Measurements from ENCODE around the gene DCP1B. TPM values are rescaled to one million over a fixed set of nuclear protein-coding genes. Genes with fewer than 3 reads are reported as not detected.

DCP1B gene
- polyA plus RNA-seq, 12 donors: 12.0 to 37.8 (median 13.5) TPM; not detected in 1

DNA sequence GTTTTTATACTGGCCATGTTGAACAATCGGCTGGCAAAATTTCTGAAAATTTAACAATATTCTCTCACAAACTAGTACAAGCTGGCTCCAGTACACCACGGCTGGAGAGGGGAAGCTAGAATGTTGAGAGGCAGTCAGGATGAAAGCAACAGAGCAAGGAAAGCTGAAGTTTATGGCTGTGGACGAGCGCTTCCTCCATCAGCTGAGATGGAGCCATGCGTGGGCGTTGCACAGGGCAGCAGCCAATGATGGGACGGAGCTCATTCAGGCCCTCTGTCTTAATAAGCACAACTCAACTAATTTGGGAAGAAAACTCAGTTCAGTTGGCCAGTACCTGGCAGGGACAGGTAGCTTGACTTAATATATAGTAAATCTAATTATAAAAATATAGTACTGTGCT is 14.1 kb upstream of the DCP1B start:
- no peak for DNase-seq

DNA sequence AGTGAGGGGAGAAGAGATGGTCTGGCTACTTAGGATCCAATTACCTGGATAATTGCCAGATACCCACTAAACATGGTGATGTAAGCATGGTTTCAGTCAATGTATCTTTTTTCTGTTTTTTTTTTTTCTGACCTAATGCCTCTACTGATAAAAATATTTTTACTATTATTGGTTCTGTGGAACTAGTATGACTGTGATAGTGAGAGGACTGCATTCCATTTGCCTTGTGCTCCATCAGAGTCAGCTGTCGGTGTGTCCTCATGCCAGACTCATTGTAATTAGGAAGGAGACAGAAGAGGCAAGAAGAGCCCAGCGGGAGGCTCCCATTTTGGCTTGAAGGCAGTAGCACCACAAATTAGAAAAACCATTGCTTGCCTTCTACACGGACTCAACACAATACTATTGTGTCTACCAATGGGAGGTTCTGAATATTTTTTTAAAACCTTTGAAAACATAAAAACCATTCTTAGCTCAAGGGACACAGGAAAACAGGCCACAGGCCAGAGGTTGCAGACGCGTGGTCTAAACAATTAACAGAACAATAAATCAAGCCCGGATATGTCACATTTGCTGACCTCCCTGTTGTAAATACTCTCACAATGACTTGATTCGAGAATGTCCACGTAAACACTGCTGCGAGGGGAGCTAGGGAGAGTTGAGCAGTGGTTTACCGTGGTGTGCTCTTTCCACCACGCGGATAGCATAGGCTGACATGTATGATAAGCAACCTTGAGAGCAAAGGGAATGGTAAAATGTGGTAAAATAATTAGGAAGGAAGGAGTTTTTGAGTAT is 13.5 kb upstream of the DCP1B start:
- DNase-seq: no peak

DNA sequence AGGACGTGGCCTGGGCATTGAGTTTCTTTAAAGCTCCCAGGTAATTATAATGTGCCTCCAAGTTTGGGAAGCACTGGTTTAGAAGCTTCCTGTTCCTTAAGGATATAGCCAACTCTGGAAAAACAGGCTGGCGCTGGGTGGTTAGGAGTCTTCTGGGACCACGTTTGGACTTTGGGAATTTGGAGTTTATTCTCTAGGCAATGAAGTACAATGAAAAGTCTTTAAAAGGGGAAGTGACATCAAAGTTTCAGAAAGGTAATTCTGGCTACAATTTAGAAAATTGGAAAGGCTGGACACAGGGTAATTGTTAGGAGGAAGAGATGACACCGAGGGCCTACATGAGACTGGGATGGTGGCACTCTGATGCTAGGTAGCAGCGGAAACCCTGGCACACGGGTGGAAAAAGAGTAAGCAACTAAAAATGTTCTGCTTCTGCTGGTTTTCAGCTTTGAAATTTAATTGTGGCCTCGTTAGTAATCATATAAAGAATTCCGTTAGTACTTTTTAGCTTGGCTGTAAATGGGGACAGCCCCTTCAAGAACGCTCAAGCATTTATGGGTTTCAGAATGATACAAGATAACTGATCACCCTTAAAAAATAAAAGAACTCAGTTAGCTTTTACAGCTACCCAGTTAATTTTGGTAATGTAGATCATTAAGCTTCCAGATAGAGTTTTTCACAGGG is 12.7 kb upstream of the DCP1B start:
- no peak for DNase-seq

DNA sequence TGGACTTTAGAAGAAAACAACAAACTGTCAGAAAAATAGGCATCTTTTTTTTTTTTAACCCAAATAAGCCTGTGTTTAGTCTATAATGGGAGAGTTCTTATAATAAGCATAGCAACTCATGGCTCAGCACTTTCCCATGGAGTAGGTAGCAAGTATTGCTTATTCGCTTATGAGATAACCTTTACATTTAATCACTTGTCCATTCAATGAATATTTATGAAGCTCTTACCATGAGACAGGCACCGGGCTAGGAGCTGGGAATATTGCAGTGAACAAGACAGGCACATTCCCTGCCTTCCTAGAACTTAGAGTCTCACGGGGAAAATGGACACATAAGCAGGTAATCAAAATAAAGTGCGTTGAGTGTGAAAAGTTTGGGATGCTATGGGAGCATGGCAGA is 10.0 kb upstream of the DCP1B start:
- no peak for DNase-seq

DNA sequence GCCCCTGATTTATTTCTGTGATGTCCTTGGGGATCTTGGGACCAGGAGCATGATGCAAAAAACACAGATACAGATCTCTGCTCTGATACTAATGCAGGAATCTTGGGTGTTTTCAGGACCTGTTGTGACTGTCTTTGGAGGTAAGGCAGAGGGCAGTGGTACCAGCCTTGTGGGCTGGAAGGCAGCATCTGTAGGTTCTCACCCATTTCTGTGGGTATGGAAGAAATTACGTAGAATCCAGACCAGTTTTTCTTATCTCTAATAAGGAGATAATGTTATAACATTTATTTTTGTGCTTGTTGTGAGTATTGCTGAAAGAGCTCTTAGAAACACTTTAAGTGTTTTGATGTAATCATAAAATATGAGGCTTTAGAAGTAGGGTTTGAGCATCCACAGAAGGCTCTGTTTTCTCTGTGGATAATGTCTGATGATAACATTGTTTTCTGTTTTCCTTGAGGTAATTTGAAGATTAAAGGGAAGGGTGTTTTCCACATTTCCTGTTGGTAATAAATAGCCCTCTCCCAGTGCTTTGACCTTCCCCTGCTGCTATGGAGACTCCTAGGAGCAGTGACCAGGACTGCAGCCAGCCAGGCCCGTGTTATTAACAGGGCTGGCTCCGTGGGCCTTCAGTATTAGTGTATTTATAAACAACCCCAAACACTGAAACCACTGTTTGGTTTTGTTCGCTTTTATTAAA is 9.4 kb upstream of the DCP1B start:
- DNase-seq: no peak

- DNase-seq: no peak
Observed at GRCh38 chr12:2013086-2013485, 8.8 kb upstream of the DCP1B start.

DNA sequence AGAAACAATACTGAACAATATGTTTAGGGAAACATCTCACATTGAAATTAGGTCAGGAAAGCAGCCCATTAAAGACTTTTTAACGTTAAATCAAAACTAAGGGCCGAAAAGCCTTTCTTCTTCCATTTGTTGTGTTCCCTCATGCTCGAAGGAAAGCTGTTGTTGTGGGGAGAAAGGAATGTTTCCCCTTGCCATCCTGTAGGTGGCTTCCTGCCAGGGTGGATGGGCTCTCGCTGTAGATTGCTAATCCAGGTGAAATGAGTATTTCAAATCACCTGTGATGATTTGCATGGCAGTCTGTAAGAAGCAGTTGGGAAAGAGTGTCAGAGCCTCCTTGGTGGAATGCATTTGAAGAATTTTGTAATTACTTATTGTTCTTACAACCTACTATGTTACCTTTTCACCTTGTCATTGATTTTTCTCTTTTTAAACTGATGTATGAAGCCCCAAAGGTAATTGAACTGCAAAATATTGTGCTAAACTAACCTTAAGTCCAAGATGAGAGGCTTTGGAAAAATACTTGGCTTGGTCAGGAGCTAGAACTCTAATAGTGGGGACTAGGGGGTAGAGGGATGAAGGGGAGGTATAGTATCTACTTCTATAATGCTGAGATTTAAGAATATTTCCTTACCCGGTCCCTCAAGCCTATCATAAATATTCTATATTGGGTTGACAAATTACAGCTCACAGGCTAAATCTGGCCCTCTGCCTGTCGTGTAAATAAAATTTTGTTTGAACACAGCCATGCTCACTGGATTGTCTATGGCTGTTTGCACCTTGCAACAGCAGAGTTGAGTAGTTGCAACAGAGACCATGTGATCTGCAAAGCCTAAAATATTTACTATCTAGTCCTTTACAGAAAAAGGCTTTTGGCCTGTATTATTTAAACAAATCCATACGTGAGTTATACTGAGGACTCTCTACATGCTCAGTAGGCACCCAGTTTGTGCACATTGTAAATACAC is 7.7 kb upstream of the DCP1B start:
- DNase-seq: no peak

DNA sequence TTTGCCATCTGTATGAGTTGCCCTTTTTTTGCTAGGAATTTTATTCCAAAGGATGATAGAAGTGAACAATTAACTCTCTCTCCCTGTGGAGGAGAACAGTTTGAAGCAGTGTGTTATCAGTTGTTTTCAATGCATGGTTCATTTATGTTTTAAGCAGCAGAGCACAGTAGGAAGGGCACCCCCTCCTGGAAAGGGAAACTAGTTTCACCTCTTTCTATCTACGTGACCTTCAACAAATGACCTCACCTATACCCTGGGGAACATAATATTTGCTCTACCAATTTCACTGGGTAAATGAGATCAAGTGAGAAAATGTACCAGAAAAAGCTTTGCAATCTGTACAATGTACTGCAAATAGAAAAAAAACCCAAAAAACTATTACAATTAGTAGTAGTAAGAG is 5.4 kb upstream of the DCP1B start:
- DNase-seq: no peak

- no peak for DNase-seq
Observed at GRCh38 chr12:2008677-2009076, 4.4 kb upstream of the DCP1B start.

DNA sequence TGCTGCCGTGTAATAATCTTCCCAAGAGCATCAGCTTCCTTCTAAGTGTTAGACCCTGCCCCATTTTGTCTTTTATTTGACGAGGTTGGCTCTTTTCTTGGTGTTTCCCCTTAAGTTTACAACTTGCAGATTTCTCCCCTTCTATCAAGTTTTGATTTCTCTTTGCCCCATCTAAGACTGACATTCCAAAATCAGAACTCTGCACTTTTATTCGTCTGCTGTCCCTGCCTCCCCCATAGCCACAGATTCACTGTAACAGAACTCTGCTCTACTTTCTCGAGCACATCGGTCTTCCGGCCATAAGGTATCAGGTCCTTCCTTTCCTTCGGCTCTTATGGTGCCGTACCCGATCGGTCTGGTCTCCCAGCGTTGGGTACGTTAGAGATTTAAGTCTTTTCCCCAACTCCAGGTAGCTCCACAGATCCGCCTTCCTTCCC is 563 bp downstream of the DCP1B start:
- no peak for DNase-seq

- no peak for DNase-seq
Observed at GRCh38 chr12:1995205-1995896, 8.9 kb downstream of the DCP1B start.

DNA sequence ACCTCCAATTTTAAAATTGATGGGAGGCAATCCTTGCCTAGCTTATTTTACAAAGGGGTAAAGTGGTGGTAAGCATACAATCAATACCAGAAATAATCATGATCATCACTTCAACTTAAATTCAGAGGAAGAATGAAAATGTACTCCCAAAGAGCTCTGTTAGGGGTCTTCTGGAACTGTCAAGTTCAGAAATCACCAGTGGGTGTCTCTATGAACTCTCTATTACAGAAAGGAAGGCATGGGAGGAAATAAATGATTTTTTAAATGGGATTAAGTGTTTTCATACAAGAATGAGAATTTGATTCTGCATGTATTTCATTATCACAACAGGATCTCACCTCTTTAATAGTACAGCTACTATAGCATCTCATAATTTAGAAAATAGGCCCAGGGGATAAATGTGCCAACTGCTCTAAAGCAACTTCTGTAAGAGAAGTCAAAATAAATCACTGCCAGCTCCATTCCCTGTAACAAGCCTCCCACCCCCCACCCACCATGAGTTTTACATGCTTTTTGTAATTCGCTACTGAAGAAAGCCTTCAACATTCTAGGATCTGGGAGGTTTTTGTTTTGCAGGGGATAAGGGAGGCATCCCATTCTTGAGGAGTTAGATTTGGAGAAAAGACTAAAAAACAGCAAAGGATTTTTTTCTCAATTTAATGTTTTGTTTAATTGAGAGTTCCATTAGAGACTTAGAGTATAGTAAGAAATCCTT is 9.7 kb downstream of the DCP1B start:
- DNase-seq: no peak

DNA sequence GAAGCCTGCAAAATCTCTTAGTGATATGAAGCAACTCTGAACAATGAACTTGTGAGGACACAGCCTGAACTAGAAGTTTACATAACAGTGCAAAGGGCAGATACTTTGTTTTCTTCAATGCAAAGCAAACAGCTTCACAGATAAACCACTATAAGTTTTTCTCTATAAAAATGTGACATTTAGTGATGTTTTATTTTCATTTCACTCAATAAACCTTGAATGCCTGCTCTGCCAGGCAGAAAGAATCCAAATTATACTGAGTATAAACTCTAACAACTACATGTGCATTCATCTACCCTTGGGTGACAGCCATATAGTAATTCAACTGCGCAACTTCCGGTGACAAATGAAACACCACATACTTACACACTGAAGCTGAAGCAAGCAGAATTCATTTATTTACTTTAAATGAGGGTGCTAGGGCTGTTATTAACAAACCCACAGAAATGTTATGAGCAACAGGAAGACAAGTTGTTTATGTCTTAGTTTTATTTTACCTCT is 10.3 kb downstream of the DCP1B start:
- no peak for DNase-seq

GRCh38 chr12:1993341-1993740 is 10.9 kb downstream of the DCP1B start:
- no peak for DNase-seq

DNA sequence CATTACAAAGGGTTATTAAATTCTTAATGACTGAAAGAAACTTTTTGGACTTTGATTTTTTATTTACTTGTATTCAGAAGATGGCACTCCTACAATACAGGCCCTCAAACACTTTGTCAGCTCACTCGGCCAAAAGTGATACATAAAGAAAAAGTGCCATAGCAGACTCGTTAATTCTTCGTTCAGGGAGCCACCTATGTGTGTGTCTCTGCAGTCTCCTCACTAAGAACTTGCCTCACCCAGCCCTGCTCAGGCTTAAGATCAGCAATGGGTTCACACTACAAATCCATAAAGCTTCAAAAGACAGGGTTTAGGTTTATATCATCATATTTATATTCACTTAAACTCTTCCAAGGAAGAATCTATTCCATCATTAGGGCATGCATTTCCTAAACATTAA is 11.5 kb downstream of the DCP1B start:
- DNase-seq: no peak

GRCh38 chr12:1989111-1989510 is 15.1 kb downstream of the DCP1B start:
- DNase-seq: no peak

GRCh38 chr12:1984759-1985158 is 19.5 kb downstream of the DCP1B start:
- no peak for DNase-seq

GRCh38 chr12:1980282-1980681 is 24.0 kb downstream of the DCP1B start:
- no peak for DNase-seq

- DNase-seq: no peak
Observed at GRCh38 chr12:1978078-1978862, 26.0 kb downstream of the DCP1B start.
